H1 (cell line): ENCODE data around the gene SNX2. TPM values are rescaled to one million over a fixed set of nuclear protein-coding genes. Genes with fewer than 3 reads are reported as not detected.

ENCODE experiments used
- CTCF ChIA-PET: fragments of 300-600 bp; sonication (Branson Sonifier 250); formaldehyde crosslinking; loops from one replicate; lab custom pipeline; 2021; ENCODE audit not compliant: partially characterized antibody; lab: Charles Lee
- POLR2A ChIA-PET: fragments of 300-600 bp; sonication (Branson Sonifier 250); formaldehyde crosslinking; loops from one replicate; lab custom pipeline; 2021; ENCODE audit warnings: inconsistent platforms; ENCODE audit not compliant: partially characterized antibody; lab: Charles Lee
- DNase-seq, 2 experiments: peaks; one replicate each; pipeline versions ENCODE4 v3.0.0 to v3.0.0-alpha.2; 2010 to 2022; ENCODE audit warnings: low spot score in 2 of 2, low read depth in 1 of 2, mixed read lengths in 1 of 2
- FAIRE-seq: peaks from 2 replicates; lab custom pipeline; 2011; peaks lifted over from hg19 to GRCh38; lab: Jason Lieb, UNC
- H2AFZ ChIP-seq: 2 replicates; pipeline ENCODE4 v1.8.1; 2012; ENCODE audit warnings: low read length, inconsistent platforms
- H2AK5ac ChIP-seq: 2 replicates; pipeline ENCODE4 v1.6.1; 2013; ENCODE audit warnings: low read depth, low read length
- H2BK120ac ChIP-seq: replicated peaks from 2 replicates; pipeline ENCODE3; 2013; ENCODE audit warnings: low read depth, low read length, inconsistent platforms
- H2BK12ac ChIP-seq: 2 replicates; pipeline ENCODE4 v1.6.1; 2013; ENCODE audit warnings: low read depth, low read length
- H2BK15ac ChIP-seq: 2 replicates; pipeline ENCODE4 v1.6.1; 2013; ENCODE audit warnings: low read length
- H2BK20ac ChIP-seq: 2 replicates; pipeline ENCODE4 v1.6.1; 2013; ENCODE audit warnings: low read length
- H2BK5ac ChIP-seq: 2 replicates; pipeline ENCODE4 v1.6.1; 2013; ENCODE audit warnings: low read depth, low read length
- H3K14ac ChIP-seq: 2 replicates; pipeline ENCODE4 v1.6.1; 2013; ENCODE audit warnings: inconsistent platforms; ENCODE audit not compliant: insufficient read length
- H3K18ac ChIP-seq: 2 replicates; pipeline ENCODE4 v1.6.1; 2013; ENCODE audit warnings: low read length; ENCODE audit errors: extremely low read depth
- H3K23ac ChIP-seq: 2 replicates; pipeline ENCODE4 v1.6.1; 2013; ENCODE audit warnings: inconsistent platforms; ENCODE audit not compliant: insufficient read length
- H3K23me2 ChIP-seq: 2 replicates; pipeline ENCODE4 v1.6.1; 2013; ENCODE audit warnings: low read depth, low read length
- H3K27ac ChIP-seq: 2 replicates; pipeline ENCODE4 v1.6.1; 2011; ENCODE audit warnings: low read depth, low read length, inconsistent platforms
- H3K27me3 ChIP-seq, 4 experiments: replicated peaks in 1 of 4; 1 replicate in 1 of 4; 2 replicates in 3 of 4; pipeline versions ENCODE4 v1.6.1 to v1.8.1; 2011 to 2013; ENCODE audit warnings: low read length in 3 of 4, mild to moderate bottlenecking in 3 of 4, inconsistent platforms in 2 of 4, mixed read lengths in 2 of 4, moderate library complexity in 1 of 4; ENCODE audit not compliant: control insufficient read depth in 3 of 4, insufficient read depth in 3 of 4; ENCODE audit errors: extremely low read depth in 1 of 4
- H3K36me3 ChIP-seq, 4 experiments: 2 replicates each; pipeline versions ENCODE4 v1.6.1 to v1.8.1; 2011 to 2013; ENCODE audit warnings: mild to moderate bottlenecking in 4 of 4, low read length in 3 of 4, moderate library complexity in 2 of 4, control low read depth in 1 of 4, inconsistent platforms in 1 of 4; ENCODE audit not compliant: insufficient read depth in 4 of 4, control insufficient read depth in 2 of 4
- H3K4ac ChIP-seq: replicated peaks from 2 replicates; pipeline ENCODE3; 2013; ENCODE audit warnings: low read length, low read depth, mixed read lengths, inconsistent platforms; ENCODE audit not compliant: insufficient read length
- H3K4me1 ChIP-seq, 4 experiments: replicated peaks in 1 of 4; 1 replicate in 1 of 4; 2 replicates in 3 of 4; pipeline versions ENCODE4 v1.6.1 to v1.8.1; 2011 to 2013; ENCODE audit warnings: low read length in 3 of 4, inconsistent platforms in 2 of 4, mixed read lengths in 1 of 4; ENCODE audit not compliant: insufficient read depth in 4 of 4, control insufficient read depth in 3 of 4
- H3K4me2 ChIP-seq, 2 experiments: 2 replicates each; pipeline versions ENCODE4 v1.6.1 to v1.8.1; 2011 to 2013; ENCODE audit warnings: low read depth in 2 of 2, low read length in 2 of 2, control low read depth in 1 of 2, inconsistent platforms in 1 of 2, mild to moderate bottlenecking in 1 of 2; ENCODE audit not compliant: insufficient read depth in 1 of 2
- H3K4me3 ChIP-seq, 4 experiments: fragments of 200-600, 300-600 bp in 1 of 4; sonication (generic), shearing (Covaris generic), sonication (Bioruptor Twin) in 1 of 4; 2 replicates each; pipeline versions ENCODE4 v1.5.1 to v1.8.1; 2011 to 2016; ENCODE audit warnings: low read length in 4 of 4, low read depth in 3 of 4, control low read depth in 2 of 4, inconsistent platforms in 2 of 4, mild to moderate bottlenecking in 2 of 4, mixed read lengths in 1 of 4, moderate library complexity in 1 of 4; ENCODE audit not compliant: insufficient read depth in 2 of 4; ENCODE audit errors: extremely low read depth in 1 of 4
- H3K56ac ChIP-seq: replicated peaks from 2 replicates; pipeline ENCODE3; 2013; ENCODE audit warnings: low read depth, mild to moderate bottlenecking, mixed read lengths, low read length, inconsistent platforms; ENCODE audit not compliant: insufficient read length
- H3K79me1 ChIP-seq: 2 replicates; pipeline ENCODE4 v1.6.1; 2013; ENCODE audit warnings: low read depth, low read length, control low read depth
- H3K79me2 ChIP-seq, 2 experiments: 2 replicates each; pipeline versions ENCODE4 v1.6.1 to v1.8.1; 2012 to 2013; ENCODE audit warnings: low read length in 2 of 2, mild to moderate bottlenecking in 2 of 2, inconsistent platforms in 1 of 2; ENCODE audit not compliant: insufficient read depth in 2 of 2, control insufficient read depth in 1 of 2
- H3K9ac ChIP-seq, 4 experiments: replicated peaks in 1 of 4; 1 replicate in 1 of 4; 2 replicates in 3 of 4; pipeline versions ENCODE4 v1.6.1 to v1.8.1; 2011 to 2013; ENCODE audit warnings: low read depth in 3 of 4, low read length in 3 of 4, control low read depth in 2 of 4, mild to moderate bottlenecking in 2 of 4, moderate library complexity in 2 of 4, inconsistent platforms in 1 of 4; ENCODE audit errors: extremely low read depth in 1 of 4
- H3K9me3 ChIP-seq, 2 experiments: 2 replicates each; pipeline versions ENCODE4 v1.6.1 to v1.8.1; 2012 to 2013; ENCODE audit warnings: mild to moderate bottlenecking in 2 of 2, moderate library complexity in 2 of 2, control low read depth in 1 of 2, inconsistent platforms in 1 of 2, low read depth in 1 of 2, low read length in 1 of 2, mixed read lengths in 1 of 2; ENCODE audit not compliant: insufficient read depth in 2 of 2
- H4K20me1 ChIP-seq, 2 experiments: replicated peaks in 1 of 2; 2 replicates each; pipeline versions ENCODE3 to v1.8.1; 2011 to 2013; ENCODE audit warnings: inconsistent platforms in 2 of 2, low read length in 2 of 2, mild to moderate bottlenecking in 1 of 2; ENCODE audit not compliant: insufficient read depth in 2 of 2, control insufficient read depth in 1 of 2
- H4K5ac ChIP-seq: 2 replicates; pipeline ENCODE4 v1.6.1; 2013; ENCODE audit warnings: low read length, low read depth, mixed read lengths, inconsistent platforms; ENCODE audit not compliant: insufficient read length
- H4K8ac ChIP-seq: 2 replicates; pipeline ENCODE4 v1.8.0; 2013; ENCODE audit warnings: mild to moderate bottlenecking, moderate library complexity, low read length, inconsistent platforms; ENCODE audit not compliant: insufficient read depth; ENCODE audit errors: extremely low read depth
- H4K91ac ChIP-seq: replicated peaks from 2 replicates; pipeline ENCODE3; 2013; ENCODE audit warnings: low read length, mixed read lengths, inconsistent platforms; ENCODE audit not compliant: insufficient read length
- ASH2L ChIP-seq: fragments of 200-600, 300-600 bp; sonication (generic); IDR thresholded peaks from one replicate; pipeline ENCODE4 v1.7.1; 2017; ENCODE audit warnings: low read length
- ATF3 ChIP-seq: IDR thresholded peaks from 2 replicates; pipeline ENCODE4 v1.6.1; 2011; ENCODE audit warnings: low read depth, mild to moderate bottlenecking, low read length; ENCODE audit not compliant: insufficient read depth
- BRCA1 ChIP-seq: IDR thresholded peaks from 2 replicates; pipeline ENCODE4 v1.6.1; 2012; ENCODE audit warnings: low read depth, low read length, improper control_type of control experiment
- CREB1 ChIP-seq: IDR thresholded peaks from 2 replicates; pipeline ENCODE4 v1.6.1; 2012; ENCODE audit warnings: inconsistent platforms
- EP300 ChIP-seq, 2 experiments: IDR thresholded peaks; 1 replicate in 1 of 2; 2 replicates in 1 of 2; pipeline ENCODE4 v1.6.1; 2011 to 2012; ENCODE audit warnings: low read depth in 2 of 2, low read length in 2 of 2, mild to moderate bottlenecking in 2 of 2, borderline replicate concordance in 1 of 2, inconsistent platforms in 1 of 2, moderate library complexity in 1 of 2
- KDM4A ChIP-seq: IDR thresholded peaks from one replicate; pipeline ENCODE4 v1.7.1; 2012; ENCODE audit warnings: low read depth, mild to moderate bottlenecking, moderate library complexity, low read length, inconsistent platforms; ENCODE audit not compliant: severe bottlenecking
- NRF1 ChIP-seq: IDR thresholded peaks from 2 replicates; pipeline ENCODE4 v1.6.1; 2011; ENCODE audit warnings: mild to moderate bottlenecking, low read depth, low read length, improper control_type of control experiment
- RAD21 ChIP-seq, 2 experiments: IDR thresholded peaks in 1 of 2; conservative IDR thresholded peaks in 1 of 2; 2 replicates each; pipeline ENCODE4 v1.6.1; 2011; ENCODE audit warnings: low read depth in 2 of 2, low read length in 2 of 2, improper control_type of control experiment in 1 of 2, inconsistent platforms in 1 of 2, mild to moderate bottlenecking in 1 of 2, moderate library complexity in 1 of 2
- RNF2 ChIP-seq: fragments of 200-900, 300-1000 bp; sonication (generic); IDR thresholded peaks from 2 replicates; pipeline ENCODE4 v1.7.1; 2016; ENCODE audit warnings: borderline replicate concordance, low read depth, mild to moderate bottlenecking, antibody characterized with exemption, low read length; ENCODE audit not compliant: poor library complexity, severe bottlenecking; ENCODE audit errors: missing control alignments
- RXRA ChIP-seq: IDR thresholded peaks from 2 replicates; pipeline ENCODE4 v1.6.1; 2011; ENCODE audit warnings: low read depth, mild to moderate bottlenecking, low read length, moderate library complexity; ENCODE audit not compliant: insufficient read depth
- SAP30 ChIP-seq: fragments of 300-600 bp; sonication (generic); IDR thresholded peaks from 2 replicates; pipeline ENCODE4 v1.7.1; 2012; ENCODE audit warnings: low read length, moderate library complexity, mild to moderate bottlenecking, inconsistent platforms; ENCODE audit not compliant: insufficient read depth, insufficient replicate concordance
- SUZ12 ChIP-seq: fragments of 200-600 bp; sonication (generic); IDR thresholded peaks from 2 replicates; pipeline ENCODE4 v1.6.1; 2012; ENCODE audit warnings: mild to moderate bottlenecking, inconsistent platforms, low read length, moderate library complexity, mixed read lengths
- YY1 ChIP-seq: IDR thresholded peaks from 2 replicates; pipeline ENCODE4 v1.6.1; 2011; ENCODE audit warnings: low read depth, mild to moderate bottlenecking, low read length
- WGBS, 2 experiments: shearing (Covaris generic) in 1 of 2; methylation state at CpG; one replicate each; pipeline versions ENCODE4 v1.1.6 to v1.1.7; 2013 to 2015; ENCODE audit warnings: low lambda C conversion rate in 2 of 2, mixed read lengths in 2 of 2, inconsistent platforms in 1 of 2, low coverage in 1 of 2, missing lambda C conversion rate in 1 of 2; ENCODE audit not compliant: insufficient replicate concordance in 2 of 2, insufficient coverage in 1 of 2, insufficient read length in 1 of 2; ENCODE audit errors: extremely low coverage in 1 of 2, missing lambda C conversion rate in 1 of 2; 5-methylcytosine and 5-hydroxymethylcytosine counted together
- polyA plus RNA-seq, 7 experiments: library from polyadenylated mRNA; depleted of rRNA in 3 of 7; stranded (reverse) in 5 of 7; unstranded in 2 of 7; fragments of >200 nt in 5 of 7; fragments of 200-250 nt in 2 of 7; gene quantifications; 1 replicate in 5 of 7; 2 replicates in 1 of 7; 4 replicates in 1 of 7; pipeline versions ENCODE4 v1.2.1 to v1.2.3, GENCODE V29; 2011 to 2013; ENCODE audit warnings: missing spikeins in 2 of 7, mixed read lengths in 2 of 7
- total RNA-seq: library from RNA; stranded (reverse); fragmentation: NEBNext Ultra II Directional; extraction: Animal tissue kit (Norgen Biotek cat#: 25700); gene quantifications from 2 replicates; pipeline ENCODE4 v1.2.1, GENCODE V29; 2021

The SNX2 gene
- total and polyA plus RNA-seq, 2 of the 8 experiments (the other 6 are each of a cell fraction or from before 2014, with no cell fraction given) = 51.0 to 61.2 TPM

- Histone ChIP-seq H3K23ac (no peak overlapping the region), H3K9ac (no peak overlapping the region), H4K20me1 (no peaks in the 10 kb centered on the region), H2AK5ac (no peak overlapping the region), H2BK120ac (no peak overlapping the region), H4K91ac (no peak overlapping the region), H2BK12ac (no peak overlapping the region), H3K4me3 (no peak overlapping the region), H2BK5ac (no peak overlapping the region), H2BK15ac (no peak overlapping the region), H3K36me3 (no peaks in the 10 kb centered on the region), H3K79me1 (no peaks in the 10 kb centered on the region), H4K8ac (no peak overlapping the region), H3K27ac (no peak overlapping the region), H3K4me1 (no peaks in the 10 kb centered on the region), H2BK20ac (no peak overlapping the region), H3K23me2 (no peaks in the 10 kb centered on the region), H3K4ac (no peak overlapping the region), H3K9me3 (no peaks in the 10 kb centered on the region), H3K4me2 (no peak overlapping the region), H3K56ac (no peak overlapping the region), H2AFZ (no peak overlapping the region), H4K5ac (no peak overlapping the region), H3K79me2 (no peaks in the 10 kb centered on the region), H3K27me3 (no peaks in the 10 kb centered on the region), H3K14ac (no peak overlapping the region), H3K18ac (no peak overlapping the region)
- WGBS, 2 experiments = 87% methylated on average over 1 of the region's 1 CpG; no CpG with 5 or more reads in 1 of the 2 experiments
- DNase-seq (no peak), FAIRE-seq (no peak)
- CTCF ChIA-PET = interaction anchor here (0.6 kb wide), 1 partner anchor 102 kb away, joined by 3 read pairs; no protein-coding TSS in a partner anchor
- POLR2A ChIA-PET = no interaction called here
- TF ChIP-seq ASH2L (no peak), YY1 (no peak), CREB1 (no peak), EP300 (IDR thresholded peaks at IDR 0.05; ENCODE audit: borderline replicate concordance in 1 of 2, low read depth in 2 of 2, low read length in 2 of 2) (no peak), KDM4A (no peak), ATF3 (no peak), NRF1 (no peak), RXRA (no peak), RAD21 (IDR thresholded peaks at IDR 0.05 in 1 of 2, conservative IDR thresholded peaks at IDR 0.05 in 1 of 2; ENCODE audit: low read depth in 2 of 2, low read length in 2 of 2) (no peak), BRCA1 (no peak), SAP30 (no peak), RNF2 (no peak), SUZ12 (no peak)
Measured at GRCh38 chr5:122730037-122730436, 44.8 kb upstream of the SNX2 start.
